GM12872 (cell line): ENCODE data around the gene COL13A1.

Experiments
- CTCF ChIP-seq: IDR thresholded peaks from 3 replicates; pipeline ENCODE4 v1.5.1; 2011; ENCODE audit warnings: low read depth, mild to moderate bottlenecking, low read length, moderate library complexity; ENCODE audit not compliant: insufficient read depth

Gene COL13A1

GRCh38 chr10:69831231-69831855 is 29.6 kb downstream of the COL13A1 start:
- TF ChIP-seq CTCF = no peak

GRCh38 chr10:69835233-69835632 is 33.5 kb downstream of the COL13A1 start:
- no peak for TF ChIP-seq CTCF

GRCh38 chr10:69835875-69836730 is 34.4 kb downstream of the COL13A1 start:
- no peak for TF ChIP-seq CTCF

- TF ChIP-seq CTCF = no peak
Observed at GRCh38 chr10:69836731-69837030, 35.0 kb downstream of the COL13A1 start.

GRCh38 chr10:69837261-69837660 is 35.6 kb downstream of the COL13A1 start:
- no peak for TF ChIP-seq CTCF

- TF ChIP-seq CTCF = no peak
Observed at GRCh38 chr10:69838418-69838817, 36.7 kb downstream of the COL13A1 start.

GRCh38 chr10:69838853-69839252 is 37.1 kb downstream of the COL13A1 start:
- no peak for TF ChIP-seq CTCF
